ENCODE results near the gene LPP. TPM values are rescaled to one million over a fixed set of nuclear protein-coding genes. Genes with fewer than 3 reads are reported as not detected.

LPP gene
- total and polyA plus RNA-seq, 8 donors, result 4.9 to 84.4 (median 45.9) TPM

- Histone ChIP-seq H3K4me3 (no peak overlapping the region), H3K4me1 (no peaks in the 10 kb centered on the region), H3K9me3 (no peaks in the 10 kb centered on the region), H3K27me3 (no peaks in the 10 kb centered on the region), H3K27ac (no peak overlapping the region), H3K36me3 (no peaks in the 10 kb centered on the region)
- intact Hi-C loops (cut with DNase I), result no loop called here
- FAIRE-seq, result no peak
- 92 to 94% methylated on average over 4 of the region's 4 CpGs for WGBS, 2 donors
- DNase-seq, result no peak
- no peak for TF ChIP-seq CTCF (IDR thresholded peaks at IDR 0.05)
- ATAC-seq, result no peak
Measured at GRCh38 chr3:188108703-188109412, 45.1 kb upstream of the LPP start.

GRCh38 chr3:188111002-188111584, 42.9 kb upstream of the LPP start:
- Histone ChIP-seq H3K4me3 (no peak overlapping the region), H3K9me3 (no peaks in the 10 kb centered on the region), H3K27me3 (no peaks in the 10 kb centered on the region), H3K27ac (no peak overlapping the region), H3K36me3 (no peaks in the 10 kb centered on the region), H3K4me1 (no peaks in the 10 kb centered on the region)
- intact Hi-C loops (cut with DNase I), result no loop called here
- TF ChIP-seq CTCF (IDR thresholded peaks at IDR 0.05), result no peak
- DNase-seq (no peak), ATAC-seq (no peak), FAIRE-seq (no peak)
- WGBS, 2 donors, result 66 to 81% methylated on average over 2 of the region's 2 CpGs

- ATAC-seq (no peak), FAIRE-seq (no peak), DNase-seq (no peak)
- Histone ChIP-seq H3K27ac (no peak overlapping the region), H3K9me3 (no peaks in the 10 kb centered on the region), H3K4me1 (no peaks in the 10 kb centered on the region), H3K36me3 (no peaks in the 10 kb centered on the region), H3K27me3 (no peaks in the 10 kb centered on the region), H3K4me3 (no peak overlapping the region)
- intact Hi-C loops (cut with DNase I), result no loop called here
- no peak for TF ChIP-seq CTCF (IDR thresholded peaks at IDR 0.05)
Measured at GRCh38 chr3:188113756-188114155, 40.2 kb upstream of the LPP start.

- 78 to 89% methylated on average over 3 of the region's 3 CpGs for WGBS, 2 donors
- Histone ChIP-seq H3K36me3 (no peaks in the 10 kb centered on the region), H3K4me3 (no peak overlapping the region), H3K9me3 (no peaks in the 10 kb centered on the region), H3K27ac (no peak overlapping the region), H3K4me1 (no peaks in the 10 kb centered on the region), H3K27me3 (no peaks in the 10 kb centered on the region)
- ATAC-seq (no peak), DNase-seq (no peak), FAIRE-seq (no peak)
- no peak for TF ChIP-seq CTCF (IDR thresholded peaks at IDR 0.05)
- intact Hi-C loops (cut with DNase I), result no loop called here
Measured at GRCh38 chr3:188119846-188120245, 34.1 kb upstream of the LPP start.

GRCh38 chr3:188122571-188123169, 31.3 kb upstream of the LPP start:
- intact Hi-C loops (cut with DNase I), result no loop called here
- Histone ChIP-seq H3K9me3 (no peaks in the 10 kb centered on the region), H3K27me3 (no peaks in the 10 kb centered on the region), H3K27ac (no peak overlapping the region), H3K36me3 (no peaks in the 10 kb centered on the region), H3K4me1 (no peaks in the 10 kb centered on the region), H3K4me3 (no peak overlapping the region)
- FAIRE-seq (no peak), ATAC-seq (no peak), DNase-seq (no peak)
- 92 to 93% methylated on average over 4 of the region's 4 CpGs for WGBS, 2 donors
- TF ChIP-seq CTCF (IDR thresholded peaks at IDR 0.05), result no peak
